ENCODE data around the gene PRKCI.
"Not testable (repeated sequence)": the region's sequence is repeated elsewhere in the genome, so short reads cannot be mapped to it uniquely, and the experiment has no call there.

DNA sequence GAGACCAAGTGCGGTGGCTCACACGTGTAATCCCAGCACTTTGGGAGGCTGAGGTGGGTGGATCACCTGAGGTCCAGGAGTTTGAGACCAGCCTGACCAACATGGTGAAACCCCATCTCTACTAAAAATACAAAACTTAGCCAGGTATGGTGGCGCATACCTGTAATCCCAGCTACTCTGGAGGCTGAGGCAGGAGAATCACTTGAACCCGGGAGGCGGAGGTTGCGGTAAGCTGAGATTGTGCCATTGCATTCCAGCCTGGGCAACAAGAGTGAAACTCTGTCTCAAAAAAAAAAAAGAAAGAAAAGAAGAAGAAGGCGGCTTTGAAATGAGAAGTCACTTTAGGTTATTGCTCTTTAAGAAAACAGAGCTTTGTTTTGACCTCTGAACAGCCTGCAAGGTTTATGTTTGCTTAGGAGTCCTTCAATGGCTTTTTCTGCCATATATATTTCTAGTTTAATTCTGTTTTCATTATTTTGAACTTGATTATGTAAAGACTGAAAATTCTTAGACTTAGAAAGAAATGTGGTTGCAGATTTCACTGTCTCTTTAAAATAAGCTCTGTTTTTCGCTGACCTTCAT is 47.5 kb downstream of the PRKCI start:
- TF ChIP-seq, protein P1, sequence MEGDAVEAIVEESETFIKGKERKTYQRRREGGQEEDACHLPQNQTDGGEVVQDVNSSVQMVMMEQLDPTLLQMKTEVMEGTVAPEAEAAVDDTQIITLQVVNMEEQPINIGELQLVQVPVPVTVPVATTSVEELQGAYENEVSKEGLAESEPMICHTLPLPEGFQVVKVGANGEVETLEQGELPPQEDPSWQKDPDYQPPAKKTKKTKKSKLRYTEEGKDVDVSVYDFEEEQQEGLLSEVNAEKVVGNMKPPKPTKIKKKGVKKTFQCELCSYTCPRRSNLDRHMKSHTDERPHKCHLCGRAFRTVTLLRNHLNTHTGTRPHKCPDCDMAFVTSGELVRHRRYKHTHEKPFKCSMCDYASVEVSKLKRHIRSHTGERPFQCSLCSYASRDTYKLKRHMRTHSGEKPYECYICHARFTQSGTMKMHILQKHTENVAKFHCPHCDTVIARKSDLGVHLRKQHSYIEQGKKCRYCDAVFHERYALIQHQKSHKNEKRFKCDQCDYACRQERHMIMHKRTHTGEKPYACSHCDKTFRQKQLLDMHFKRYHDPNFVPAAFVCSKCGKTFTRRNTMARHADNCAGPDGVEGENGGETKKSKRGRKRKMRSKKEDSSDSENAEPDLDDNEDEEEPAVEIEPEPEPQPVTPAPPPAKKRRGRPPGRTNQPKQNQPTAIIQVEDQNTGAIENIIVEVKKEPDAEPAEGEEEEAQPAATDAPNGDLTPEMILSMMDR (tag by site-specific recombination; IDR thresholded peaks at IDR 0.05): not testable (repeated sequence)
- not testable (repeated sequence) for TF ChIP-seq ZNF214 (tag by site-specific recombination; IDR thresholded peaks at IDR 0.05; ENCODE audit: borderline replicate concordance); YY2 (tag by site-specific recombination; IDR thresholded peaks at IDR 0.05); KLF9 (tag by site-specific recombination; IDR thresholded peaks at IDR 0.05; ENCODE audit: low read depth)
- TF ChIP-seq, protein P2, sequence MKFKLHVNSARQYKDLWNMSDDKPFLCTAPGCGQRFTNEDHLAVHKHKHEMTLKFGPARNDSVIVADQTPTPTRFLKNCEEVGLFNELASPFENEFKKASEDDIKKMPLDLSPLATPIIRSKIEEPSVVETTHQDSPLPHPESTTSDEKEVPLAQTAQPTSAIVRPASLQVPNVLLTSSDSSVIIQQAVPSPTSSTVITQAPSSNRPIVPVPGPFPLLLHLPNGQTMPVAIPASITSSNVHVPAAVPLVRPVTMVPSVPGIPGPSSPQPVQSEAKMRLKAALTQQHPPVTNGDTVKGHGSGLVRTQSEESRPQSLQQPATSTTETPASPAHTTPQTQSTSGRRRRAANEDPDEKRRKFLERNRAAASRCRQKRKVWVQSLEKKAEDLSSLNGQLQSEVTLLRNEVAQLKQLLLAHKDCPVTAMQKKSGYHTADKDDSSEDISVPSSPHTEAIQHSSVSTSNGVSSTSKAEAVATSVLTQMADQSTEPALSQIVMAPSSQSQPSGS (tag by site-specific recombination; IDR thresholded peaks at IDR 0.05; ENCODE audit: low read depth): not testable (repeated sequence)
- TF ChIP-seq, protein P3, sequence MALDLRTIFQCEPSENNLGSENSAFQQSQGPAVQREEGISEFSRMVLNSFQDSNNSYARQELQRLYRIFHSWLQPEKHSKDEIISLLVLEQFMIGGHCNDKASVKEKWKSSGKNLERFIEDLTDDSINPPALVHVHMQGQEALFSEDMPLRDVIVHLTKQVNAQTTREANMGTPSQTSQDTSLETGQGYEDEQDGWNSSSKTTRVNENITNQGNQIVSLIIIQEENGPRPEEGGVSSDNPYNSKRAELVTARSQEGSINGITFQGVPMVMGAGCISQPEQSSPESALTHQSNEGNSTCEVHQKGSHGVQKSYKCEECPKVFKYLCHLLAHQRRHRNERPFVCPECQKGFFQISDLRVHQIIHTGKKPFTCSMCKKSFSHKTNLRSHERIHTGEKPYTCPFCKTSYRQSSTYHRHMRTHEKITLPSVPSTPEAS (tag by site-specific recombination; IDR thresholded peaks at IDR 0.05): not testable (repeated sequence)

Measured in HEK293 (cell line).